ENCODE measurements around the gene ZNF618. TPM values are rescaled to one million over a fixed set of nuclear protein-coding genes. Genes with fewer than 3 reads are reported as not detected.

The ZNF618 gene
- total RNA-seq, 2 donors from 2014 or later: 4.6 to 11.3 TPM

GRCh38 chr9:113879911-113880310, 3.8 kb downstream of the ZNF618 start:
- Histone ChIP-seq H3K4me3 (no peak overlapping the region), H3K36me3 (no peaks in the 10 kb centered on the region), H3K27me3 (replicated peaks; ENCODE audit: insufficient read depth) (no peaks in the 10 kb centered on the region), H3K4me1 (replicated peaks) (no peaks in the 10 kb centered on the region), H3K9me3 (no peaks in the 10 kb centered on the region), H3K27ac (no peak overlapping the region)
- TF ChIP-seq CTCF (IDR thresholded peaks at IDR 0.05): no peak
- TF ChIP-seq POLR2AphosphoS5 (IDR thresholded peaks at IDR 0.05): no peak
- no peak for TF ChIP-seq POLR2A (IDR thresholded peaks at IDR 0.05)
- WGBS: 82% methylated on average over 4 of the region's 4 CpGs
- no peak for DNase-seq (ENCODE audit: low spot score)
- intact Hi-C loops (cut with DNase I): loop anchor here (5.0 to 10.0 kb wide), 2 partner anchors 73 to 75 kb away; no protein-coding TSS in a partner anchor

GRCh38 chr9:113882181-113882580, 6.1 kb downstream of the ZNF618 start:
- 81% methylated on average over 7 of the region's 7 CpGs for WGBS
- TF ChIP-seq POLR2A (IDR thresholded peaks at IDR 0.05) (no peak), CTCF (IDR thresholded peaks at IDR 0.05) (no peak), POLR2AphosphoS5 (IDR thresholded peaks at IDR 0.05) (no peak)
- DNase-seq (ENCODE audit: low spot score): no peak
- intact Hi-C loops (cut with DNase I): no loop called here
- Histone ChIP-seq H3K27ac (no peak overlapping the region), H3K36me3 (no peaks in the 10 kb centered on the region), H3K4me3 (no peak overlapping the region), H3K4me1 (replicated peaks) (no peaks in the 10 kb centered on the region), H3K9me3 (no peaks in the 10 kb centered on the region), H3K27me3 (replicated peaks; ENCODE audit: insufficient read depth) (no peaks in the 10 kb centered on the region)

GRCh38 chr9:113882636-113883164, 6.6 kb downstream of the ZNF618 start:
- 65% methylated on average over 7 of the region's 7 CpGs for WGBS
- Histone ChIP-seq H3K4me3 (no peak overlapping the region), H3K27me3 (replicated peaks; ENCODE audit: insufficient read depth) (no peaks in the 10 kb centered on the region), H3K9me3 (no peaks in the 10 kb centered on the region), H3K36me3 (no peaks in the 10 kb centered on the region), H3K27ac (no peak overlapping the region), H3K4me1 (replicated peaks) (no peaks in the 10 kb centered on the region)
- DNase-seq (ENCODE audit: low spot score): no peak
- intact Hi-C loops (cut with DNase I): no loop called here
- TF ChIP-seq POLR2AphosphoS5 (IDR thresholded peaks at IDR 0.05): no peak
- no peak for TF ChIP-seq POLR2A (IDR thresholded peaks at IDR 0.05)
- no peak for TF ChIP-seq CTCF (IDR thresholded peaks at IDR 0.05)

- peak overlapping the region in 1 of 2 donors; percentile 14 for H3K4me3 ChIP-seq
Observed at GRCh38 chr9:113885183-113886025, 9.3 kb downstream of the ZNF618 start.

More at GRCh38 chr9:113885183-113886025, 9.3 kb downstream of the ZNF618 start:
- 67% methylated on average over 8 of the region's 8 CpGs for whole genome bisulfite sequencing
- Histone ChIP-seq H3K27ac (peak overlapping the region; percentile 11 to 46), H3K27me3 (replicated peaks; ENCODE audit: insufficient read depth) (no peaks in the 10 kb centered on the region), H3K9me3 (no peaks in the 10 kb centered on the region), H3K4me1 (replicated peaks) (no peaks in the 10 kb centered on the region), H3K36me3 (no peaks in the 10 kb centered on the region)
- intact Hi-C loops (cut with DNase I): no loop called here
- no peak for TF ChIP-seq CTCF (IDR thresholded peaks at IDR 0.05)
- no peak for TF ChIP-seq POLR2AphosphoS5 (IDR thresholded peaks at IDR 0.05)
- TF ChIP-seq POLR2A (IDR thresholded peaks at IDR 0.05): no peak
- no peak for DNase-seq (ENCODE audit: low spot score)

All from prostate gland (tissue), 2 donors.